GM21576 (cell line): ENCODE results near the gene PTPRF.

ENCODE experiments used
- ATAC-seq: cut with Tn5 transposase; IDR thresholded peaks from one replicate; pipeline ENCODE4 v1.9.1; 2021; ENCODE audit warnings: mild to moderate bottlenecking, moderate library complexity; ENCODE audit not compliant: unreplicated experiment

PTPRF gene

GRCh38 chr1:43572538-43572937 is 41.9 kb downstream of the PTPRF start:
- ATAC-seq, result no peak

- no peak for ATAC-seq
Observed at GRCh38 chr1:43573066-43573800, 42.5 kb downstream of the PTPRF start.

- no peak for ATAC-seq
Observed at GRCh38 chr1:43576521-43576920, 45.8 kb downstream of the PTPRF start.

GRCh38 chr1:43577655-43578542 is 47.2 kb downstream of the PTPRF start:
- ATAC-seq, result no peak

GRCh38 chr1:43580039-43580438 is 49.4 kb downstream of the PTPRF start:
- ATAC-seq, result no peak

- no peak for ATAC-seq
Observed at GRCh38 chr1:43582162-43582566, 51.5 kb downstream of the PTPRF start.

GRCh38 chr1:43583058-43583457 is 52.4 kb downstream of the PTPRF start:
- no peak for ATAC-seq

GRCh38 chr1:43584204-43584603 is 53.5 kb downstream of the PTPRF start:
- ATAC-seq, result no peak

- no peak for ATAC-seq
Observed at GRCh38 chr1:43585557-43585956, 54.9 kb downstream of the PTPRF start.

GRCh38 chr1:43586136-43586731 is 55.6 kb downstream of the PTPRF start:
- no peak for ATAC-seq

GRCh38 chr1:43587001-43587400 is 56.3 kb downstream of the PTPRF start:
- ATAC-seq, result no peak

- ATAC-seq, result no peak
Observed at GRCh38 chr1:43587594-43587993, 56.9 kb downstream of the PTPRF start.

- no peak for ATAC-seq
Observed at GRCh38 chr1:43588592-43588991, 57.9 kb downstream of the PTPRF start.

- no peak for ATAC-seq
Observed at GRCh38 chr1:43590388-43590925, 59.8 kb downstream of the PTPRF start.

GRCh38 chr1:43591181-43591580 is 60.5 kb downstream of the PTPRF start:
- no peak for ATAC-seq

- ATAC-seq, result no peak
Observed at GRCh38 chr1:43592051-43592665, 61.5 kb downstream of the PTPRF start.

- no peak for ATAC-seq
Observed at GRCh38 chr1:43592974-43593683, 62.4 kb downstream of the PTPRF start.

GRCh38 chr1:43596579-43596978 is 65.9 kb downstream of the PTPRF start:
- ATAC-seq, result no peak

GRCh38 chr1:43597028-43597427 is 66.3 kb downstream of the PTPRF start:
- no peak for ATAC-seq

GRCh38 chr1:43597721-43598120 is 67.0 kb downstream of the PTPRF start:
- ATAC-seq, result no peak
